NT2/D1 (cell line): ENCODE results near the gene ITPR2.

Experiments
- SUZ12 ChIP-seq: IDR thresholded peaks from 2 replicates; pipeline ENCODE4 v1.6.1; 2011; ENCODE audit not compliant: insufficient read length, insufficient read depth; ENCODE audit errors: extremely low read depth
- YY1 ChIP-seq: IDR thresholded peaks from 2 replicates; pipeline ENCODE4 v1.6.1; 2011; ENCODE audit not compliant: insufficient read length, insufficient read depth
- ZNF274 ChIP-seq: IDR thresholded peaks from 2 replicates; pipeline ENCODE4 v1.6.1; 2011; ENCODE audit warnings: mild to moderate bottlenecking, low read depth, low read length

- TF ChIP-seq ZNF274 (no peak), YY1 (no peak), SUZ12 (no peak)
Observed at GRCh38 chr12:26537651-26538050, 295.3 kb downstream of the ITPR2 start.
